Panc1 (cell line): ENCODE data around the gene SLC27A3. TPM values are rescaled to one million over a fixed set of nuclear protein-coding genes. Genes with fewer than 3 reads are reported as not detected.

ENCODE experiments used
- ATAC-seq: fragments of 200-7000 bp; cut with Tn5 transposase; 2 replicates; pipeline ENCODE4 v1.9.1; 2020; ENCODE audit warnings: mild to moderate bottlenecking, moderate library complexity
- BruUV-seq: library from RNA; stranded (reverse); fragments of 400-500 nt; replicated peaks from 2 replicates; lab custom pipeline; 2021; lab: Mats Ljungman, UMichigan
- CTCF ChIA-PET: fragments of 300-600 bp; sonication (Branson Sonifier 250); formaldehyde crosslinking; loops from one replicate; lab custom pipeline; 2022; ENCODE audit warnings: antibody characterized with exemption; lab: Charles Lee
- POLR2A ChIA-PET: fragments of 300-600 bp; sonication (Branson Sonifier 250); formaldehyde crosslinking; loops from one replicate; lab custom pipeline; 2022; ENCODE audit warnings: antibody characterized with exemption; lab: Charles Lee
- DNase-seq: peaks from one replicate; pipeline ENCODE4 v3.0.0-alpha.2; 2010; ENCODE audit warnings: low read depth, low spot score
- H3K27ac ChIP-seq: 2 replicates; pipeline ENCODE4 v1.5.1; 2011; ENCODE audit warnings: mild to moderate bottlenecking, low read length, inconsistent platforms
- H3K27me3 ChIP-seq: fragments of 200-500 bp; sonication (Bioruptor generic); 2 replicates; pipeline ENCODE4 v1.6.0; 2014; ENCODE audit warnings: low read length, inconsistent platforms; ENCODE audit not compliant: control insufficient read depth, insufficient read depth
- H3K36me3 ChIP-seq: fragments of 200-500 bp; sonication (Bioruptor generic); 2 replicates; pipeline ENCODE4 v1.5.1; 2014; ENCODE audit warnings: inconsistent platforms, mild to moderate bottlenecking, low read length, moderate library complexity; ENCODE audit not compliant: control insufficient read depth, insufficient read depth
- H3K4me1 ChIP-seq: 2 replicates; pipeline ENCODE4 v1.5.1; 2011; ENCODE audit warnings: inconsistent platforms, mild to moderate bottlenecking, low read length, moderate library complexity; ENCODE audit not compliant: control insufficient read depth, insufficient read depth
- H3K4me3 ChIP-seq, 2 experiments: 2 replicates each; pipeline ENCODE4 v1.5.1; 2011 to 2012; ENCODE audit warnings: low read depth in 2 of 2, low read length in 2 of 2, mild to moderate bottlenecking in 2 of 2, inconsistent platforms in 1 of 2, moderate library complexity in 1 of 2
- H3K9me3 ChIP-seq: fragments of 200-500 bp; sonication (Bioruptor generic); 2 replicates; pipeline ENCODE4 v1.5.1; 2014; ENCODE audit warnings: low read depth, mild to moderate bottlenecking, inconsistent platforms, low read length, moderate library complexity; ENCODE audit not compliant: control insufficient read depth, insufficient read depth
- POLR2AphosphoS5 ChIP-seq: IDR thresholded peaks from 2 replicates; pipeline ENCODE4 v1.6.1; 2012; ENCODE audit warnings: mild to moderate bottlenecking, low read depth, low read length, moderate library complexity
- SIN3A ChIP-seq: IDR thresholded peaks from 2 replicates; pipeline ENCODE4 v1.6.1; 2012; ENCODE audit warnings: low read depth, mild to moderate bottlenecking, low read length, moderate library complexity, borderline replicate concordance; ENCODE audit not compliant: insufficient read depth
- TCF7L2 ChIP-seq: IDR thresholded peaks from 2 replicates; pipeline ENCODE4 v1.6.1; 2011; ENCODE audit warnings: mild to moderate bottlenecking, low read depth, low read length, inconsistent platforms
- in situ Hi-C: cut with HindIII; loops from 2 replicates; pipeline ENCODE4 v1.10.0; 2016; ENCODE audit warnings: low sequenced_read_pairs, low pct_unique_long_range_greater_than_20kb
- intact Hi-C: fragments of 100-400 bp; cut with micrococcal nuclease; formaldehyde crosslinking; loops from one replicate; pipeline ENCODE4 v1.10.0; 2022; ENCODE audit not compliant: unreplicated experiment
- total RNA-seq: library from RNA; stranded (reverse); gene quantifications from one replicate; pipeline ENCODE4 v1.2.1, GENCODE V29; 2021; ENCODE audit not compliant: unreplicated experiment
- TF ChIP-seq, protein P1 (sequence below): fragments of 450-650 bp; IDR thresholded peaks from 2 replicates; pipeline ENCODE4 v1.5.1; 2017; ENCODE audit warnings: mild to moderate bottlenecking
- TF ChIP-seq, protein P2 (sequence below), 2 experiments: IDR thresholded peaks; 2 replicates each; pipeline ENCODE4 v1.6.1; 2011 to 2012; ENCODE audit warnings: low read depth in 2 of 2, control low read depth in 1 of 2, low read length in 1 of 2, mild to moderate bottlenecking in 1 of 2, moderate library complexity in 1 of 2; ENCODE audit not compliant: insufficient read depth in 1 of 2

SLC27A3 gene
- total RNA-seq, 1 experiment from 2014 or later, result 8.0 TPM

DNA sequence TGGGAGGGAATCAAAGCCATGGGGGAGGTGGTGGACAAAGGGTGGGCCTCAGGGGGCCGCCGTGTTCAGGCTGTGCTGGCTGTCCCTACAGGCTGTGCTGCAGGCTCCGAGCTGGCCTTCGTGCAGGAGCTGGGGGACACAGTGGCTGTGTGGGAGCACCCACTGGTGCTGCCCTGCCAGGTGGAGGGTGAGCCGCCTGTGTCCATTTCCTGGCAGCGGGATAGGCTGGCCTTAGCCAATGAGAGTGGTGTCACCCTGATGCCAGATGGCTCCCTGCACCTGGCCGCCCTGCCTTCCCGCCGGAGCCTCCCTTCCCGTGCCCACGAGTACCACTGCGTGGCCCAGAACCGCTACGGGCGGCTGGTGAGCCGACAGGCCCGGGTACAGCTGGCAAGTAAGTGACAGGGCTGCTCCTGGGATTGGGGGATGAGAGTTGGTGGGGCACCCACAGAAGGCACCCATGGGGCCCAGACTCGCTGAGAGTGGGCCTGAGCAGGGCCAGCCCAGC is 20.2 kb downstream of the SLC27A3 start:
- in situ Hi-C loops, result no loop called here
- Histone ChIP-seq H3K4me1 (no peaks in the 10 kb centered on the region), H3K27me3 (no peaks in the 10 kb centered on the region), H3K9me3 (no peaks in the 10 kb centered on the region), H3K27ac (no peak overlapping the region), H3K4me3 (no peak overlapping the region), H3K36me3 (no peaks in the 10 kb centered on the region)
- DNase-seq (no peak), ATAC-seq (no peak)
- ChIA-PET CTCF (no interaction called here), POLR2A (interaction anchor here (0.5 kb wide), 1 partner anchor 122 kb away, joined by 4 read pairs; no protein-coding TSS in a partner anchor)
- BruUV-seq, result no TSS peak
- TF ChIP-seq POLR2AphosphoS5, result no peak
- TF ChIP-seq, protein P1, sequence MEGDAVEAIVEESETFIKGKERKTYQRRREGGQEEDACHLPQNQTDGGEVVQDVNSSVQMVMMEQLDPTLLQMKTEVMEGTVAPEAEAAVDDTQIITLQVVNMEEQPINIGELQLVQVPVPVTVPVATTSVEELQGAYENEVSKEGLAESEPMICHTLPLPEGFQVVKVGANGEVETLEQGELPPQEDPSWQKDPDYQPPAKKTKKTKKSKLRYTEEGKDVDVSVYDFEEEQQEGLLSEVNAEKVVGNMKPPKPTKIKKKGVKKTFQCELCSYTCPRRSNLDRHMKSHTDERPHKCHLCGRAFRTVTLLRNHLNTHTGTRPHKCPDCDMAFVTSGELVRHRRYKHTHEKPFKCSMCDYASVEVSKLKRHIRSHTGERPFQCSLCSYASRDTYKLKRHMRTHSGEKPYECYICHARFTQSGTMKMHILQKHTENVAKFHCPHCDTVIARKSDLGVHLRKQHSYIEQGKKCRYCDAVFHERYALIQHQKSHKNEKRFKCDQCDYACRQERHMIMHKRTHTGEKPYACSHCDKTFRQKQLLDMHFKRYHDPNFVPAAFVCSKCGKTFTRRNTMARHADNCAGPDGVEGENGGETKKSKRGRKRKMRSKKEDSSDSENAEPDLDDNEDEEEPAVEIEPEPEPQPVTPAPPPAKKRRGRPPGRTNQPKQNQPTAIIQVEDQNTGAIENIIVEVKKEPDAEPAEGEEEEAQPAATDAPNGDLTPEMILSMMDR, result no peak
- TF ChIP-seq, protein P2, sequence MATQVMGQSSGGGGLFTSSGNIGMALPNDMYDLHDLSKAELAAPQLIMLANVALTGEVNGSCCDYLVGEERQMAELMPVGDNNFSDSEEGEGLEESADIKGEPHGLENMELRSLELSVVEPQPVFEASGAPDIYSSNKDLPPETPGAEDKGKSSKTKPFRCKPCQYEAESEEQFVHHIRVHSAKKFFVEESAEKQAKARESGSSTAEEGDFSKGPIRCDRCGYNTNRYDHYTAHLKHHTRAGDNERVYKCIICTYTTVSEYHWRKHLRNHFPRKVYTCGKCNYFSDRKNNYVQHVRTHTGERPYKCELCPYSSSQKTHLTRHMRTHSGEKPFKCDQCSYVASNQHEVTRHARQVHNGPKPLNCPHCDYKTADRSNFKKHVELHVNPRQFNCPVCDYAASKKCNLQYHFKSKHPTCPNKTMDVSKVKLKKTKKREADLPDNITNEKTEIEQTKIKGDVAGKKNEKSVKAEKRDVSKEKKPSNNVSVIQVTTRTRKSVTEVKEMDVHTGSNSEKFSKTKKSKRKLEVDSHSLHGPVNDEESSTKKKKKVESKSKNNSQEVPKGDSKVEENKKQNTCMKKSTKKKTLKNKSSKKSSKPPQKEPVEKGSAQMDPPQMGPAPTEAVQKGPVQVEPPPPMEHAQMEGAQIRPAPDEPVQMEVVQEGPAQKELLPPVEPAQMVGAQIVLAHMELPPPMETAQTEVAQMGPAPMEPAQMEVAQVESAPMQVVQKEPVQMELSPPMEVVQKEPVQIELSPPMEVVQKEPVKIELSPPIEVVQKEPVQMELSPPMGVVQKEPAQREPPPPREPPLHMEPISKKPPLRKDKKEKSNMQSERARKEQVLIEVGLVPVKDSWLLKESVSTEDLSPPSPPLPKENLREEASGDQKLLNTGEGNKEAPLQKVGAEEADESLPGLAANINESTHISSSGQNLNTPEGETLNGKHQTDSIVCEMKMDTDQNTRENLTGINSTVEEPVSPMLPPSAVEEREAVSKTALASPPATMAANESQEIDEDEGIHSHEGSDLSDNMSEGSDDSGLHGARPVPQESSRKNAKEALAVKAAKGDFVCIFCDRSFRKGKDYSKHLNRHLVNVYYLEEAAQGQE (IDR thresholded peaks at IDR 0.05; ENCODE audit: insufficient read depth in 1 of 2, low read depth in 2 of 2, low read length in 1 of 2), result no peak
- TF ChIP-seq SIN3A, result no peak
- TF ChIP-seq TCF7L2, result no peak
- intact Hi-C loops, result no loop called here

DNA sequence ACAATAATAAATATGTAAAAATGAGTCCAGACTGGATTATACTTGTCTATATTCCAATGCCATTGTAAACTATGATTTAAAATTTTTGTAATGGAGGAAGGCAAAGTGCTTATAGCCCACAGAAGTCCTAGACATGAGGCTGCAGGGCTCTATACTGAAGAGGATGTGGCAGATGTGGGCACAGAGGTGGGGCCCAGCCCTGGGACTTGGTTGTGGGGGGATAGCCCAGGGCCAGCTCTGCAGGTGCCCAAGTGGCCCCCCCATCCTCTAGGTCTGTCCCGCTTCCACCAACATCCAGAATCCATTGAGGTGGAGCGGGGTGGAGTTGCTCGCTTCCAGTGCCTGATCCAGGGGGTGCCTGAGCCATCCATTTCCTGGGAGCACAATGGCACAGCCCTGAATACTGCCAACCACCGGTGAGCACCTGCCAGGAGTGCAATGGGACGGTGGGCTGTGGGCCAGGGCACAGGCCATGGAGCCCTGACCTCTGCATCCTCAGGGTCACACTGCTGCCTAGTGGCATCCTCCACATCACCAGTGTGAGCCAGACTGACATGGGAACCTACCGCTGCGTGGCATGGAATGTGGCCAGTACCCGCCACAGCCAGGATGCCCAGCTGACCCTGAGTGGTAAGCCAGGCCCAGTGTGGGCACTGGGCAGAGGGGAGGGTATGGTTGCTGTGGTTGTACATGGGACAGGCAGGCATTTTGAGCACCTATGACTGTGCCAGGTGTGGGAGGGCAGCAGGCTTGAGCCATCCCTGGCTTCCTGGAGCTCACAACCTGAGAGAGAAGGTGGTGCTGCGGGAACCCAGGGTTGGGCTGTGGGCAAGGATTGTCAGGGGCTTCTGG is 21.0 kb downstream of the SLC27A3 start:
- intact Hi-C loops (loop anchor here (2.0 kb wide), 1 partner anchor 191 kb away; the partner anchor contains the start of gene RAB13), in situ Hi-C loops (no loop called here)
- CTCF ChIA-PET, result no interaction called here
- no peak overlapping the region for H3K4me3 ChIP-seq
- ATAC-seq, result no peak
- no peaks in the 10 kb centered on the region for H3K27me3 ChIP-seq
- POLR2A ChIA-PET, result interaction anchor here (0.5 to 0.8 kb wide), 3 partner anchors 121 to 191 kb away, joined by 3 to 7 read pairs (median 4); partner anchors contain the start of gene RAB13
- no TSS peak for BruUV-seq
- no peaks in the 10 kb centered on the region for H3K4me1 ChIP-seq
- H3K36me3 ChIP-seq, result no peaks in the 10 kb centered on the region
- no peaks in the 10 kb centered on the region for H3K9me3 ChIP-seq
- TF ChIP-seq, protein P2 (IDR thresholded peaks at IDR 0.05; ENCODE audit: insufficient read depth in 1 of 2, low read depth in 2 of 2, low read length in 1 of 2), result no peak
- TF ChIP-seq TCF7L2 (no peak), SIN3A (no peak), POLR2AphosphoS5 (no peak)
- TF ChIP-seq, protein P1, result no peak
- no peak for DNase-seq
- no peak overlapping the region for H3K27ac ChIP-seq
